Mesenchymal stem cell (in vitro differentiated cells and primary cell): ENCODE data around the gene CMTM1.
A peak's percentile ranks its signal among the peaks of the same experiment; 100 is the strongest.

Source experiments
- DNase-seq: peaks from one replicate; pipeline ENCODE4 v3.0.0-alpha.2; 2013
- H2AFZ ChIP-seq: one replicate; pipeline ENCODE4 v1.6.1; 2013; ENCODE audit warnings: low read depth, mild to moderate bottlenecking, control low read depth, inconsistent platforms, low read length, moderate library complexity
- H2AK5ac ChIP-seq: 2 replicates; pipeline ENCODE4 v1.6.1; 2013; ENCODE audit warnings: low read length, moderate library complexity, mild to moderate bottlenecking, inconsistent platforms; ENCODE audit not compliant: severe bottlenecking
- H2BK120ac ChIP-seq: one replicate; pipeline ENCODE4 v1.6.1; 2013; ENCODE audit warnings: low read depth, mild to moderate bottlenecking, inconsistent platforms, low read length, moderate library complexity
- H2BK12ac ChIP-seq, 2 experiments: one replicate each; pipeline ENCODE4 v1.6.1; 2013; ENCODE audit warnings: inconsistent platforms in 2 of 2, low read length in 2 of 2, mild to moderate bottlenecking in 2 of 2, moderate library complexity in 2 of 2, control low read depth in 1 of 2
- H2BK15ac ChIP-seq: one replicate; pipeline ENCODE4 v1.6.1; 2013; ENCODE audit warnings: mild to moderate bottlenecking, low read depth, inconsistent platforms; ENCODE audit not compliant: poor library complexity, severe bottlenecking
- H2BK5ac ChIP-seq: 2 replicates; pipeline ENCODE4 v1.6.1; 2013; ENCODE audit warnings: low read depth, mild to moderate bottlenecking, low read length, control low read depth, inconsistent platforms; ENCODE audit not compliant: poor library complexity, severe bottlenecking
- H3K14ac ChIP-seq, 2 experiments: one replicate each; pipeline ENCODE4 v1.6.1; 2013; ENCODE audit warnings: inconsistent platforms in 2 of 2, low read length in 2 of 2, control low read depth in 1 of 2, mild to moderate bottlenecking in 1 of 2, moderate library complexity in 1 of 2
- H3K18ac ChIP-seq, 2 experiments: one replicate each; pipeline ENCODE4 v1.6.1; 2013; ENCODE audit warnings: inconsistent platforms in 2 of 2, low read length in 2 of 2, control low read depth in 1 of 2, low read depth in 1 of 2, mild to moderate bottlenecking in 1 of 2
- H3K23ac ChIP-seq, 2 experiments: one replicate each; pipeline ENCODE4 v1.6.1; 2013; ENCODE audit warnings: inconsistent platforms in 2 of 2, low read length in 2 of 2, mild to moderate bottlenecking in 2 of 2, moderate library complexity in 2 of 2, control low read depth in 1 of 2
- H3K27ac ChIP-seq: 2 replicates; pipeline ENCODE4 v1.5.1; 2013; ENCODE audit warnings: mild to moderate bottlenecking, moderate library complexity, low read length, control low read depth, inconsistent platforms; ENCODE audit not compliant: poor library complexity, severe bottlenecking
- H3K27me3 ChIP-seq, 2 experiments: 2 replicates each; pipeline versions ENCODE4 v1.6.1 to v1.7.0; 2013; ENCODE audit warnings: low read length in 2 of 2, mild to moderate bottlenecking in 2 of 2, moderate library complexity in 2 of 2, control low read depth in 1 of 2, inconsistent platforms in 1 of 2; ENCODE audit not compliant: control insufficient read depth in 1 of 2, insufficient read depth in 1 of 2
- H3K36me3 ChIP-seq, 2 experiments: 2 replicates each; pipeline versions ENCODE4 v1.6.1 to v1.7.0; 2013; ENCODE audit warnings: low read length in 2 of 2, control low read depth in 1 of 2, inconsistent platforms in 1 of 2, low read depth in 1 of 2, mild to moderate bottlenecking in 1 of 2; ENCODE audit not compliant: insufficient read depth in 2 of 2, control insufficient read depth in 1 of 2
- H3K4ac ChIP-seq, 2 experiments: one replicate each; pipeline ENCODE4 v1.6.1; 2013; ENCODE audit warnings: inconsistent platforms in 2 of 2, low read length in 2 of 2, mild to moderate bottlenecking in 2 of 2, moderate library complexity in 2 of 2, control low read depth in 1 of 2, low read depth in 1 of 2
- H3K4me1 ChIP-seq: 2 replicates; pipeline ENCODE4 v1.6.1; 2013; ENCODE audit warnings: low read depth, low read length, control low read depth; ENCODE audit not compliant: control insufficient read depth, insufficient read depth
- H3K4me2 ChIP-seq: 2 replicates; pipeline ENCODE4 v1.6.1; 2013; ENCODE audit warnings: low read length, mild to moderate bottlenecking, inconsistent platforms; ENCODE audit not compliant: poor library complexity, severe bottlenecking
- H3K4me3 ChIP-seq, 2 experiments: 2 replicates each; pipeline versions ENCODE4 v1.5.1 to v1.7.0; 2013; ENCODE audit warnings: low read length in 2 of 2, mild to moderate bottlenecking in 2 of 2, control low read depth in 1 of 2, low read depth in 1 of 2; ENCODE audit not compliant: insufficient read depth in 1 of 2
- H3K79me1 ChIP-seq: replicated peaks from 2 replicates; pipeline ENCODE4 v1.6.1; 2013; ENCODE audit warnings: mild to moderate bottlenecking, control low read depth, low read length, inconsistent platforms; ENCODE audit not compliant: poor library complexity, severe bottlenecking
- H3K9ac ChIP-seq: 2 replicates; pipeline ENCODE4 v1.7.0; 2013; ENCODE audit warnings: mild to moderate bottlenecking, low read length, moderate library complexity
- H3K9me3 ChIP-seq: 2 replicates; pipeline ENCODE4 v1.7.0; 2013; ENCODE audit warnings: mild to moderate bottlenecking, low read length; ENCODE audit not compliant: control insufficient read depth
- H4K8ac ChIP-seq: one replicate; pipeline ENCODE4 v1.6.1; 2013; ENCODE audit warnings: inconsistent platforms, mild to moderate bottlenecking, low read length, moderate library complexity
- H4K91ac ChIP-seq: one replicate; pipeline ENCODE4 v1.6.1; 2013; ENCODE audit warnings: mild to moderate bottlenecking, low read length, inconsistent platforms
- WGBS: methylation state at CpG from one replicate; pipeline ENCODE4 v1.1.7; 2013; ENCODE audit warnings: mixed read lengths; 5-methylcytosine and 5-hydroxymethylcytosine counted together

CMTM1 gene

GRCh38 chr16:66618588-66619375 lies 52.5 kb downstream of the CMTM1 start:
- Histone ChIP-seq H2BK12ac (peak overlapping the region in 1 of 2 experiments; percentile 11), H3K4ac (peak overlapping the region in 1 of 2 experiments; percentile 10), H2BK15ac (no peak overlapping the region), H3K9me3 (no peaks in the 10 kb centered on the region), H3K79me1 (peaks cover 4% of the 10 kb centered on the region), H3K36me3 (peaks cover 17 to 25% of the 10 kb centered on the region in 2 experiments), H2AFZ (no peak overlapping the region), H3K4me3 (peak overlapping the region in 1 of 2 experiments; percentile 51), H3K23ac (no peak overlapping the region), H2BK120ac (no peak overlapping the region), H3K27ac (peak overlapping the region; percentile 73), H3K14ac (no peak overlapping the region), H4K8ac (no peak overlapping the region), H3K4me2 (peak overlapping the region; percentile 23), H3K18ac (peak overlapping the region; percentile 27 to 67), H2AK5ac (peak overlapping the region; percentile 46), H3K27me3 (no peaks in the 10 kb centered on the region), H3K4me1 (peaks cover 32% of the 10 kb centered on the region), H2BK5ac (no peak overlapping the region), H4K91ac (no peak overlapping the region), H3K9ac (peak overlapping the region; percentile 67)
- DNase-seq: peak; percentile 93
- 36% methylated on average over 10 of the region's 10 CpGs for WGBS

GRCh38 chr16:66619534-66620428 lies 53.5 kb downstream of the CMTM1 start:
- Histone ChIP-seq H3K23ac (no peak overlapping the region), H3K4me1 (peaks cover 32% of the 10 kb centered on the region), H2BK120ac (no peak overlapping the region), H3K27me3 (no peaks in the 10 kb centered on the region), H3K4me2 (no peak overlapping the region), H3K4ac (no peak overlapping the region), H3K27ac (peak overlapping the region; percentile 73), H4K91ac (peak overlapping the region; percentile 85), H2BK5ac (no peak overlapping the region), H3K9ac (peak overlapping the region; percentile 67), H3K9me3 (no peaks in the 10 kb centered on the region), H2BK15ac (no peak overlapping the region), H2BK12ac (peak overlapping the region in 1 of 2 experiments; percentile 95), H2AFZ (no peak overlapping the region), H3K18ac (peak overlapping the region in 1 of 2 experiments; percentile 13), H3K36me3 (peaks cover 8 to 16% of the 10 kb centered on the region in 2 experiments), H4K8ac (peak overlapping the region; percentile 83), H3K79me1 (peaks cover 4% of the 10 kb centered on the region), H2AK5ac (no peak overlapping the region), H3K14ac (no peak overlapping the region), H3K4me3 (peak overlapping the region in 1 of 2 experiments; percentile 34)
- DNase-seq: peak; percentile 69
- 63% methylated on average over 8 of the region's 12 CpGs for WGBS

GRCh38 chr16:66620429-66620795 lies 54.2 kb downstream of the CMTM1 start:
- peaks cover 31% of the 10 kb centered on the region for H3K4me1 ChIP-seq
- peak overlapping the region; percentile 83 for H4K8ac ChIP-seq
- no peak overlapping the region for H2AFZ ChIP-seq
- no peak overlapping the region for H2AK5ac ChIP-seq
- no peaks in the 10 kb centered on the region for H3K27me3 ChIP-seq
- peak; percentile 10 for DNase-seq
- no peak overlapping the region for H2BK120ac ChIP-seq
- H3K4me2 ChIP-seq: no peak overlapping the region
- no peak overlapping the region for H3K27ac ChIP-seq
- no peak overlapping the region for H2BK5ac ChIP-seq
- H3K14ac ChIP-seq: no peak overlapping the region
- no peak overlapping the region for H3K23ac ChIP-seq
- H3K9ac ChIP-seq: no peak overlapping the region
- peak overlapping the region in 1 of 2 experiments; percentile 95 for H2BK12ac ChIP-seq
- H3K4me3 ChIP-seq: no peak overlapping the region
- H3K79me1 ChIP-seq: peaks cover 4% of the 10 kb centered on the region
- WGBS: 37% methylated on average over 8 of the region's 8 CpGs
- H3K9me3 ChIP-seq: no peaks in the 10 kb centered on the region
- peak overlapping the region; percentile 85 for H4K91ac ChIP-seq
- peaks cover 6 to 14% of the 10 kb centered on the region in 2 experiments for H3K36me3 ChIP-seq
- no peak overlapping the region for H3K4ac ChIP-seq
- peak overlapping the region in 1 of 2 experiments; percentile 13 for H3K18ac ChIP-seq
- H2BK15ac ChIP-seq: no peak overlapping the region

GRCh38 chr16:66621973-66622372 lies 55.7 kb downstream of the CMTM1 start:
- H2AK5ac ChIP-seq: no peak overlapping the region
- H2BK120ac ChIP-seq: no peak overlapping the region
- H2BK5ac ChIP-seq: no peak overlapping the region
- no peak overlapping the region for H3K18ac ChIP-seq
- 96% methylated on average over 14 of the region's 14 CpGs for WGBS
- H3K14ac ChIP-seq: no peak overlapping the region
- peaks cover 6 to 14% of the 10 kb centered on the region in 2 experiments for H3K36me3 ChIP-seq
- H3K9me3 ChIP-seq: no peaks in the 10 kb centered on the region
- H3K4ac ChIP-seq: no peak overlapping the region
- H3K4me2 ChIP-seq: no peak overlapping the region
- H2AFZ ChIP-seq: no peak overlapping the region
- no peak overlapping the region for H2BK12ac ChIP-seq
- no peak overlapping the region for H3K4me3 ChIP-seq
- no peak overlapping the region for H3K23ac ChIP-seq
- peaks cover 25% of the 10 kb centered on the region for H3K4me1 ChIP-seq
- no peak overlapping the region for H4K91ac ChIP-seq
- no peaks in the 10 kb centered on the region for H3K27me3 ChIP-seq
- peak overlapping the region; percentile 9 for H4K8ac ChIP-seq
- DNase-seq: no peak
- H3K79me1 ChIP-seq: peaks cover 6% of the 10 kb centered on the region
- H3K27ac ChIP-seq: no peak overlapping the region
- H3K9ac ChIP-seq: no peak overlapping the region
- H2BK15ac ChIP-seq: no peak overlapping the region
